SK-N-SH treated with all-trans-retinoic acid at 6 μM for 48 hours (cell line): Measurements from ENCODE around the gene EHBP1.

Source experiments
- ATAC-seq: fragments of 200-7000 bp; cut with Tn5 transposase; 3 replicates; pipeline ENCODE4 v1.9.1; 2020; ENCODE audit warnings: mild to moderate bottlenecking, moderate library complexity
- ARNTL ChIP-seq: fragments of 450-650 bp; formaldehyde crosslinking; IDR thresholded peaks from 2 replicates; pipeline ENCODE4 v1.5.0; 2020; ENCODE audit warnings: low read depth, mild to moderate bottlenecking, moderate library complexity, borderline replicate concordance
- BACH2 ChIP-seq: fragments of 250-450 bp; sonication (Bioruptor Pico); IDR thresholded peaks from 2 replicates; pipeline ENCODE4 v1.9.0; 2021; ENCODE audit warnings: mild to moderate bottlenecking, borderline replicate concordance
- CSDC2 ChIP-seq: fragments of 250-450 bp; sonication (Bioruptor Pico); IDR thresholded peaks from 2 replicates; pipeline ENCODE4 v1.5.0; 2020; ENCODE audit warnings: mild to moderate bottlenecking, moderate library complexity
- ESRRG ChIP-seq: fragments of 250-450 bp; sonication (Bioruptor Pico); IDR thresholded peaks from 2 replicates; pipeline ENCODE4 v1.6.1; 2021; ENCODE audit warnings: mild to moderate bottlenecking
- GLIS3 ChIP-seq: fragments of 250-450 bp; sonication (Bioruptor Pico); IDR thresholded peaks from 2 replicates; pipeline ENCODE4 v1.5.0; 2020; ENCODE audit warnings: mild to moderate bottlenecking, moderate library complexity
- ISL1 ChIP-seq: fragments of 250-450 bp; sonication (Bioruptor Pico); IDR thresholded peaks from 2 replicates; pipeline ENCODE4 v2.1.2; 2022; ENCODE audit warnings: mild to moderate bottlenecking, moderate library complexity
- OSR1 ChIP-seq: fragments of 250-450 bp; sonication (Bioruptor Pico); IDR thresholded peaks from 2 replicates; pipeline ENCODE4 v1.8.0; 2022; ENCODE audit warnings: moderate library complexity, mild to moderate bottlenecking, inconsistent platforms
- PPARA ChIP-seq: fragments of 250-450 bp; sonication (Bioruptor Pico); IDR thresholded peaks from 2 replicates; pipeline ENCODE4 v1.5.0; 2020; ENCODE audit warnings: mild to moderate bottlenecking, borderline replicate concordance
- RARB ChIP-seq: fragments of 250-450 bp; sonication (Bioruptor Pico); IDR thresholded peaks from 2 replicates; pipeline ENCODE4 v1.8.0; 2021; ENCODE audit warnings: mild to moderate bottlenecking, moderate library complexity
- SNAI2 ChIP-seq: fragments of 250-450 bp; sonication (Bioruptor Pico); IDR thresholded peaks from 2 replicates; pipeline ENCODE4 v1.5.0; 2020; ENCODE audit warnings: mild to moderate bottlenecking, moderate library complexity
- TOX ChIP-seq: fragments of 250-450 bp; sonication (Bioruptor Pico); IDR thresholded peaks from 2 replicates; pipeline ENCODE4 v1.8.0; 2021; ENCODE audit warnings: mild to moderate bottlenecking, moderate library complexity, borderline replicate concordance
- ZC3H10 ChIP-seq: fragments of 250-450 bp; sonication (Bioruptor Pico); IDR thresholded peaks from 2 replicates; pipeline ENCODE4 v1.5.1; 2021; ENCODE audit warnings: mild to moderate bottlenecking, moderate library complexity
- ZFP3 ChIP-seq: fragments of 250-450 bp; sonication (Bioruptor Pico); IDR thresholded peaks from 2 replicates; pipeline ENCODE4 v1.5.0; 2020; ENCODE audit warnings: mild to moderate bottlenecking, moderate library complexity
- ZNF565 ChIP-seq: fragments of 450-650 bp; formaldehyde crosslinking; conservative IDR thresholded peaks from 2 replicates; pipeline ENCODE4 v1.5.0; 2020; ENCODE audit warnings: low read depth, mild to moderate bottlenecking, moderate library complexity
- TF ChIP-seq, protein P1 (sequence below): fragments of 250-450 bp; sonication (Bioruptor Pico); IDR thresholded peaks from 2 replicates; pipeline ENCODE4 v1.5.0; 2020; ENCODE audit warnings: mild to moderate bottlenecking, moderate library complexity
- TF ChIP-seq, protein P2 (sequence below): fragments of 250-450 bp; sonication (Bioruptor Pico); IDR thresholded peaks from 2 replicates; pipeline ENCODE4 v1.8.0; 2021; ENCODE audit warnings: low read depth, mild to moderate bottlenecking, moderate library complexity, borderline replicate concordance
- TF ChIP-seq, protein P3 (sequence below): fragments of 250-450 bp; sonication (Bioruptor Pico); IDR thresholded peaks from 2 replicates; pipeline ENCODE4 v1.5.1; 2020; ENCODE audit warnings: low read depth, mild to moderate bottlenecking, moderate library complexity

The EHBP1 gene

DNA sequence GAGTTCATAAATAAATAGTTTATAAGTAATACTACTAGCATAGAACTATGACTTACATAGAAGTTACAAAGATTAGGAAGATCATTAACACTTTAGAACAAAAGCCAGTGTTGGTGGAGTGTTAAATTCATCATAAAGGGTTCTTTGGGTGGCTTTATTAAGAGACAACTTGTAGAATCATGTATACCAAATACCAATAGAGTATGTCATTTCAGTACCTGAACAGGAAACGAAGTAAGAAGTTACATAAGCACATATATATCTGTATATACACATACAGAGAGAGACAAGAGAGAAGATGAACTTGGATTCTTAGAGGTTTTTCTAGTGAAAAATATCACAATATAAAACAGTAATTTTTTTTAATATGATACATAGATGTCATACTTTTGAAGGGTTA is 262.7 kb downstream of the EHBP1 start:
- TF ChIP-seq BACH2 (CRISPR knock-in tag) (no peak), ZNF565 (CRISPR knock-in tag) (no peak)
- ATAC-seq = no peak

DNA sequence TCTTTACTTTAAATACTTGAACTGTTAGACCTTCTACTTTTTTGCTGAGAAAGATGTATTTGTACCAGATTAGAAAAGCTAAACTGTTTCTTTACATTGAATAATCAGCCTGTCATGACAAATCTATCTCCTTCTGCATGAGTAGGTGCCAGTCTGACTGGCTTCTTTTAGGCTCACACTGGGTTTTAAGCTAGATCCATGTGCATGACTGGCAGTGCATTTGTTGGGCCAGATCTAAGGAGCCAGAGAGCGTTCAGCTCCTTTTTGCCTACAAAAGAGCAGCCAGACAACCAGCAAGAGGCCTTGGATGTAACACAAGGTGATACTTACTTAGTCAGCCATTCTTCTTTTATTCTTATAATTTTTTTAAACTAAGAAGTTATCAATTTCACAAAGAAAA is 263.2 kb downstream of the EHBP1 start:
- TF ChIP-seq, protein P1, sequence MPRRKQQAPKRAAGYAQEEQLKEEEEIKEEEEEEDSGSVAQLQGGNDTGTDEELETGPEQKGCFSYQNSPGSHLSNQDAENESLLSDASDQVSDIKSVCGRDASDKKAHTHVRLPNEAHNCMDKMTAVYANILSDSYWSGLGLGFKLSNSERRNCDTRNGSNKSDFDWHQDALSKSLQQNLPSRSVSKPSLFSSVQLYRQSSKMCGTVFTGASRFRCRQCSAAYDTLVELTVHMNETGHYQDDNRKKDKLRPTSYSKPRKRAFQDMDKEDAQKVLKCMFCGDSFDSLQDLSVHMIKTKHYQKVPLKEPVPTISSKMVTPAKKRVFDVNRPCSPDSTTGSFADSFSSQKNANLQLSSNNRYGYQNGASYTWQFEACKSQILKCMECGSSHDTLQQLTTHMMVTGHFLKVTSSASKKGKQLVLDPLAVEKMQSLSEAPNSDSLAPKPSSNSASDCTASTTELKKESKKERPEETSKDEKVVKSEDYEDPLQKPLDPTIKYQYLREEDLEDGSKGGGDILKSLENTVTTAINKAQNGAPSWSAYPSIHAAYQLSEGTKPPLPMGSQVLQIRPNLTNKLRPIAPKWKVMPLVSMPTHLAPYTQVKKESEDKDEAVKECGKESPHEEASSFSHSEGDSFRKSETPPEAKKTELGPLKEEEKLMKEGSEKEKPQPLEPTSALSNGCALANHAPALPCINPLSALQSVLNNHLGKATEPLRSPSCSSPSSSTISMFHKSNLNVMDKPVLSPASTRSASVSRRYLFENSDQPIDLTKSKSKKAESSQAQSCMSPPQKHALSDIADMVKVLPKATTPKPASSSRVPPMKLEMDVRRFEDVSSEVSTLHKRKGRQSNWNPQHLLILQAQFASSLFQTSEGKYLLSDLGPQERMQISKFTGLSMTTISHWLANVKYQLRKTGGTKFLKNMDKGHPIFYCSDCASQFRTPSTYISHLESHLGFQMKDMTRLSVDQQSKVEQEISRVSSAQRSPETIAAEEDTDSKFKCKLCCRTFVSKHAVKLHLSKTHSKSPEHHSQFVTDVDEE (CRISPR knock-in tag) = no peak
- TF ChIP-seq ESRRG (CRISPR knock-in tag) (no peak), OSR1 (no peak), CSDC2 (CRISPR knock-in tag) (no peak), ZFP3 (no peak), ARNTL (no peak), BACH2 (CRISPR knock-in tag) (no peak), PPARA (CRISPR knock-in tag) (no peak), SNAI2 (no peak), RARB (no peak)
- TF ChIP-seq, protein P2, sequence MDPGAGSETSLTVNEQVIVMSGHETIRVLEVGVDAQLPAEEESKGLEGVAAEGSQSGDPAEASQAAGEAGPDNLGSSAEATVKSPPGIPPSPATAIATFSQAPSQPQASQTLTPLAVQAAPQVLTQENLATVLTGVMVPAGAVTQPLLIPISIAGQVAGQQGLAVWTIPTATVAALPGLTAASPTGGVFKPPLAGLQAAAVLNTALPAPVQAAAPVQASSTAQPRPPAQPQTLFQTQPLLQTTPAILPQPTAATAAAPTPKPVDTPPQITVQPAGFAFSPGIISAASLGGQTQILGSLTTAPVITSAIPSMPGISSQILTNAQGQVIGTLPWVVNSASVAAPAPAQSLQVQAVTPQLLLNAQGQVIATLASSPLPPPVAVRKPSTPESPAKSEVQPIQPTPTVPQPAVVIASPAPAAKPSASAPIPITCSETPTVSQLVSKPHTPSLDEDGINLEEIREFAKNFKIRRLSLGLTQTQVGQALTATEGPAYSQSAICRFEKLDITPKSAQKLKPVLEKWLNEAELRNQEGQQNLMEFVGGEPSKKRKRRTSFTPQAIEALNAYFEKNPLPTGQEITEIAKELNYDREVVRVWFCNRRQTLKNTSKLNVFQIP (CRISPR knock-in tag) = no peak
- ATAC-seq = no peak

DNA sequence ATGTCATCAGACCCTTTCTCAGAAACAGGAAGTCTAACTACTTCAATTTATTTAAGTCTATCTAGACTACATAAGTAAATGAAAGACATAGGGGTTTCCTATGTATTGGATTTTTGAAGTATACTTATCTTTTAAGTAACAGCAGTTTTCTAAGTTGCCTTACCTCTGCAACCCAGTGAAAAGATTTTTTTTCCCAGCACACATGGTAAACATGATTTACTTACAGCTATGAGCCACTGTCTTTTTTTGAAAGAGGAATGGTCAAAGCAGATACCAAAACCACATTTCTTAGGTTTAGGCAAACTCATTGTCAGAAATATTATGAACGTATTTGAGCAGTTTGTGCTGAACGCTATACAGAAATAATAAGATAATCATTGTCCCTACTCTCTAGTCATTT is 266.4 kb downstream of the EHBP1 start:
- no peak for ATAC-seq
- no peak for TF ChIP-seq GLIS3 (CRISPR knock-in tag)
- no peak for TF ChIP-seq ZC3H10 (CRISPR knock-in tag)
- no peak for TF ChIP-seq RARB
- no peak for TF ChIP-seq SNAI2
- TF ChIP-seq CSDC2 (CRISPR knock-in tag) = no peak
- TF ChIP-seq, protein P3, sequence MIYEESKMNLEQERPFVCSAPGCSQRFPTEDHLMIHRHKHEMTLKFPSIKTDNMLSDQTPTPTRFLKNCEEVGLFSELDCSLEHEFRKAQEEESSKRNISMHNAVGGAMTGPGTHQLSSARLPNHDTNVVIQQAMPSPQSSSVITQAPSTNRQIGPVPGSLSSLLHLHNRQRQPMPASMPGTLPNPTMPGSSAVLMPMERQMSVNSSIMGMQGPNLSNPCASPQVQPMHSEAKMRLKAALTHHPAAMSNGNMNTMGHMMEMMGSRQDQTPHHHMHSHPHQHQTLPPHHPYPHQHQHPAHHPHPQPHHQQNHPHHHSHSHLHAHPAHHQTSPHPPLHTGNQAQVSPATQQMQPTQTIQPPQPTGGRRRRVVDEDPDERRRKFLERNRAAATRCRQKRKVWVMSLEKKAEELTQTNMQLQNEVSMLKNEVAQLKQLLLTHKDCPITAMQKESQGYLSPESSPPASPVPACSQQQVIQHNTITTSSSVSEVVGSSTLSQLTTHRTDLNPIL = no peak
- TF ChIP-seq TOX (CRISPR knock-in tag) = no peak
- TF ChIP-seq OSR1 = no peak

DNA sequence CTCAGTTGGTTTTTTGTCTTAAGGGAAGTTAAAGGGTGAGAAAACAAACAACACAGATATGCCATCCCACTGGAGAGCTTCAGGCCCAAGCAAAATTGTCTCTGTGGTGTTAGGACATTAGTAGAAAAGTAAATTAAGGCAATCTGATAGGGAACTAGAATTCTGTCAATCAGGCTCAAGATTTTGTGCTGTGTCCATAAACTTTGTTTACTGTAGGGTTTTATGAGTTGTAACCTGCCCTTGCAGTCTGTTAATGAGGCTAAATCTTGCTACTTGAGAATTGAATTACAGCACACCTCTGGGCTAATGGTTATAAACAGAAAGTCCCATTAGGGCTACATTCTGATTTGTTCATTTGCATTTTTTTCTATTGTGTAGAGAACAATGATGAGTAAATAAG is 267.1 kb downstream of the EHBP1 start:
- TF ChIP-seq, protein P3 = no peak
- no peak for TF ChIP-seq OSR1
- TF ChIP-seq, protein P1 (CRISPR knock-in tag) = no peak
- TF ChIP-seq BACH2 (CRISPR knock-in tag) = no peak
- ATAC-seq = no peak

DNA sequence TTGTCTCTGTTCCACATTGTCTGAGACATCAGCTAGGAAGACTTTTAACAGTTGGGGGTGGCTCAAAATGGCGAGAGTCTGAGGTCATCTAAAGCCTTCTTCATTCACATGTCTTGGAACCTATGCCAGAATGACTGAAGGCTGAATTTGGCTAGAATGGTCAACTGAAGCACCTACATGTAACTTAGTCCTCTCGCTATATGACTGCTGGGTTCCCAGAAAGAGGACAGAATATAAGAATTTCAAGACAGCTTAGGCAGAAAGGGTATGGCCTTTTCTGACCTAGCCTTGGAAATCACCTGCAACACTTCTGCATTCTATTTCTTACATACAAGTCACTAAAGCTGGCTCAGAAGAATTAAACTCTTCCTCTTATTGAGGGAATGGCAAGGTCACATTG is 269.5 kb downstream of the EHBP1 start:
- TF ChIP-seq ARNTL (no peak), BACH2 (CRISPR knock-in tag) (no peak), ZC3H10 (CRISPR knock-in tag) (no peak), RARB (no peak), PPARA (CRISPR knock-in tag) (no peak), TOX (CRISPR knock-in tag) (no peak), ISL1 (CRISPR knock-in tag) (no peak)
- ATAC-seq = no peak
